H7 (cell line): Measurements from ENCODE around the gene FOXA3. TPM values are rescaled to one million over a fixed set of nuclear protein-coding genes. Genes with fewer than 3 reads are reported as not detected.
"Not testable (repeated sequence)": the region's sequence is repeated elsewhere in the genome, so short reads cannot be mapped to it uniquely, and the experiment has no call there.

Experiments
- DNase-seq: peaks from one replicate; pipeline ENCODE4 v3.0.0; 2012
- H3K27me3 ChIP-seq: 2 replicates; pipeline ENCODE4 v1.6.0; 2011; ENCODE audit warnings: mild to moderate bottlenecking, low read length; ENCODE audit not compliant: control insufficient read depth, insufficient read depth
- H3K36me3 ChIP-seq: replicated peaks from 2 replicates; pipeline ENCODE4 v1.5.1; 2011; ENCODE audit warnings: low read length; ENCODE audit not compliant: control insufficient read depth, insufficient read depth
- H3K4me3 ChIP-seq: 2 replicates; pipeline ENCODE4 v1.5.1; 2011; ENCODE audit warnings: low read depth, mild to moderate bottlenecking, control low read depth, low read length, moderate library complexity; ENCODE audit not compliant: insufficient read depth
- total RNA-seq: library from RNA; depleted of rRNA; stranded (reverse); fragments of >200 nt; shearing (Covaris generic); gene quantifications from 2 replicates; pipeline ENCODE4 v1.2.3, GENCODE V29; 2014

Gene FOXA3
- total RNA-seq, 1 experiment from 2014 or later = 15.1 TPM

DNA sequence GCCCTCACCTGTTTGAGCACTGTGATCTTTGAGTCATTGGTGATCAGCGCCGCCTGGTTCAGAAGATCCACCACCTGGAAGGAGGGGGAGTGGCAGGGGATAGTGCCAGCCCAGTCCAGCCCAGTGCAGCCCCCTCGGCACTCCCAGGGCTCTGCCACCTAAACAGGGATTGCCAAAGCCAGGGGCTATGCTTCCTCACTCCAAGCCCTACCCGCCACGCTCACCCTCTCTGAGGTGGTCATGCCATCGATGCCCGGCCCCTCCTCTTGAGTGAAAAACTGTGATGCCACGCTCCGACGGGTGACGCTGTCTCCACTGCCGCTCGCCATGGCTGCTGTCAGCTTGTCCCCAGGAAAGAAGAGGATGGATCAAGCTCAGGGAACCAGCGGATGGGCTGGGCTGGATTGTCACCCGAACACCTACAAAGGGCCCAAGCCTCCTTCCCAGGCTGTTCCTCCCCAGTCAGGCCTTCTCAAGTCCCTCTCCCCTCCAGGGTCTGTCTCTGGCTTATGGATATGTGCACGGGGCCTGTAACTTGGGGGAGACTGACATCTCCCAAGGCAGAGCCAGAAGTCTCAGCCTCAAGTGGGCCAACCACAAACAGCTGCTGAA is 9.9 kb upstream of the FOXA3 start:
- Histone ChIP-seq H3K36me3 (peaks cover 35% of the 10 kb centered on the region), H3K4me3 (no peak overlapping the region), H3K27me3 (no peaks in the 10 kb centered on the region)
- DNase-seq = peak; percentile 22

DNA sequence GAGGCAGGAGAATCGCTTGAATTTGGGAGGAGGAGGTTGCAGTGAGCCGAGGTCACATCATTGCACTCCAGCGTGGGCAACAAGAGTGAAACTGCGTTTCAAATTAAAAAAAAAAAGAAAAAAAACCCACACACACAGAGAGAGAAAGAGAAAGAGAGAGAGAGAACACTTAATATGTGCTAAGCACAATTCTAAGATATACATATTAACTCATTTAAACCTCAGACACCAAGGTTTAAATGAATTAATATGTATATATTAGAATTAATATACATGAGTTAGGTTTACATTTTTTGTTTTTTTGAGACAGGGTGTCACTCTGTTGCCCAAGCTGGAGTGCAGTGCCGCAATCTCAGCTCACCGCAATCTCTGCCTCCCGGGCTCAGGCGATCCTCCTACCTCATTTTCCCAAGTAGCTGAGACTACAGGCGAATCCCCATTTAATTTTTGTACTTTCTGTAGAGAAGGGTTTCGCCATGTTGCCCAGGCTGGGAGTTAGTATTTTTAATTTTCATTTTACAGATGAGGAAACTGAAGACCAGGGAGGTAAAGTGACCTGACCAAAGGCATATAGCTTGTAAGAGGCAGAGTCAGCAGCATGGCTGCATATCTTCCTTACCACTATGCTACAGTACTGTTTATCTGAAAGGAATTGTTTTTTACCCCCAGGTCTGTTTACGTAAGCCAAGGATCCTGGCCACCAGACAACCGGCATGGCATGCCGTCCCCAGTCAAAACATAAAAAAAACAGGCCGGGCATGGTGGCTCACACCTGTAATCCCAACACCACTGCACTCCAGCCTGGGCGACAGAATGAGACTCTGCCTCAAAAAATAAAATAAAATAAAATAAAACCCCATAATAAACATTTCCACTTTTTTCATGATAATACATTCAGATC is 3.5 kb upstream of the FOXA3 start:
- no peaks in the 10 kb centered on the region; the same call in 1 of the 2 replicates for H3K27me3 ChIP-seq
- no peak for DNase-seq
- no peak overlapping the region for H3K4me3 ChIP-seq
- H3K36me3 ChIP-seq = peaks cover 1% of the 10 kb centered on the region

DNA sequence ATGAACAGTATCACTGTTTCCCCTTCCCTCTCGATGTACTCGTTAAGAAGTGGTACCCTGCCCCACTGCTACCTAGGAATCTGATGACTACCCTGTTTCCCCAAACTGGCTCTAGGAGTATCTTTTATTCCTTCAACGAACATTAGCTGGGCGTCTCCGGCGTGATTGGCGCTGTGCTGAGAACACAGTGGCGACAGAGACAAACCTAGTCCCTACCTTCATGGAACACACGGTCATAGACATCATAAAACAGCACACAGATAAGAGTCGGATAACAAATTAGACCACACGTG is 1.9 kb upstream of the FOXA3 start:
- Histone ChIP-seq H3K4me3 (peak overlapping the region; percentile 99), H3K27me3 (no peaks in the 10 kb centered on the region; the same call in 1 of the 2 replicates), H3K36me3 (peaks cover 1% of the 10 kb centered on the region)
- no peak for DNase-seq

DNA sequence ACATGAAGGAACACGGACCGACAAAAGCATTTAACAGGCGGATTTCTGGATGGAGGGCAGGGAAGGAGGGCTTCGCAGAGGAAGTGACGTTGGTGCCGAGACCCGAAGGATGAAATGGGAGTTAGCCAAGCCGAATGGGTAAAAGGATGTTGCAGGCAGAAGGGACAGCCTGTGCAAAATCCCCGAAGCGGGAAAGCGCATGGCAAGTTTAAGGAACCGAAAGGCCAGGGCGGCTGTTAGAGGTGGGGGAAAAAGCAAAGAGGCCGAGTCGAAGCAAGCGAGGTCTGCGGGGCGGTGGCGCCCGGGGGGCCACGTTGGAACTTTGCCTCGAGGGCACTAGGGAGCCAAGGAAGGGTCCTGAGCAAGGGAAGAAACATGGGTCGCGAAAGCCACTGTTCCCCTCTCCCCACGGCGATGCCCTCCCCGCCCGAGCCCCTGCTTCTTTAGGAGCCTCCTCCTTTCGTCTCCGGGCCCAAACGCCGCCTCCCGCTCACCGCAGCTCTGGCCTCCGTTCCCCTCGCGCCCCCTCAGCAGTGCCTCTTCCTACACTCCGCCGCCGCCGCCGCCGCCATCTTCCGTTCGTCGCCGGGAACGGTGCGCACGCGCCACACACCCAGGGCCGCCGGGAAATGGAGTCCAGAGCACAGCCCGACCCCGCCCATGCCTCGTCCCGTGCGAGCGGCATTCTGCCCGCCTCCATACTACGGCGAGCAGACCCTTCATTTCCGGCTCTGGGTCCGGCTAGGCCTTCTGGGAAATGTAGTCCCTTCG is 1.4 kb upstream of the FOXA3 start, which contains the start of gene SYMPK:
Gene SYMPK (minus strand): TSS at position 584 of the 771 bp plus-strand sequence. CDS start 8,652 bp downstream, outside the sequence.
- H3K4me3 ChIP-seq = peak within 1 kb of the TSS; percentile 99
- H3K36me3 ChIP-seq = peaks cover 1% of the 10 kb centered on the region
- H3K27me3 ChIP-seq = no peaks in the 10 kb centered on the region; the same call in 1 of the 2 replicates
- DNase-seq = peak; percentile 100

DNA sequence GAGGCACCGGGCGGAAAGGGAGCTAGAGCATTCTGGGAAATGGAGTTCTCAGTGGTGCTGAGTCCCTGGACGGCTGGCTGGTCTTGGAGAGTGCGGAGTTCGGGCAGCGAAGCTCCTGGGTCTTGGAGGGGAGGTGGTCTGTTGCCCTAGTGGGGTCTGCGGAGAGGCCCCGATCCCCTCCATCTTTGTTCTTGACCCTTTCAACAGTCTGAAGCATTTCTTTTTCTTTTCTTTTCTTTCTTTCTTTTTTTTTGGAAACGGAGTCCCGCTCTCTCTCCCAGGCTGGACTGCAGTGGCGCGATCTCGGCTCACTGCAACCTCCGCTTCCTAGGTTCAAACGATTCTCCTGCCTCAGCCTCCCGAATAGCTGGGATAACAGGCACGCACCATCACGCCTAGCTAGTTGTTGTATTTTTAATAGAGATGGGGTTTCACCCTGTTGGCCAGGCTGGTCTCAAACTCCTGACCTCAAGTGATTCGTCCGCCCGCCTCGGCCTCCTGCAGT is 739 bp upstream of the FOXA3 start:
- Histone ChIP-seq H3K36me3 (peaks cover 1% of the 10 kb centered on the region), H3K27me3 (no peaks in the 10 kb centered on the region; the same call in 1 of the 2 replicates), H3K4me3 (peak overlapping the region; percentile 78)
- DNase-seq = no peak

DNA sequence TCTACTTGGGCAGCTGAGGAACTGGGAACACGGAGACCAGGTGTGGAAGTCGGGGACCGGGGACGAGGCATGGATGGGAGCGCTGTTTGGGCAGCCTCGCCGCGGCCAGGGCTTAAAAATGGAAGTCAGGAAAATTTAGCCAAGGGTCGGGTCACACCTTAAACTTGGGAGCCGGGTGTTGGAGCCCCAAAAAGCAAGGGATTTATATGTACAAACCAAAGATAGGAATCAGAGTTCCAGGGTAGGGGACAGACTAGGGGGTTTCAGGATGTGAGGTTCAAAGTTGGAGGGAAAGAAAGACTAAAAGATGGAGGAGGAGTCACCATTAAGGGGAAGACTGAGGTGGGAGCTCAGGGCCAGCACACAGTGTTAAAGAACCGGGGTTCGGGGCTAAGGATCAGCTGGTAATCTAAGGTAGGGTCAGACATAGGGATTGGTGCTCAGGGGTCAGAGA is 530 bp downstream of the FOXA3 start:
- Histone ChIP-seq H3K27me3 (no peaks in the 10 kb centered on the region; the same call in 1 of the 2 replicates), H3K4me3 (peak overlapping the region; percentile 78), H3K36me3 (no peaks in the 10 kb centered on the region; the same call in 1 of the 2 replicates)
- DNase-seq = no peak

DNA sequence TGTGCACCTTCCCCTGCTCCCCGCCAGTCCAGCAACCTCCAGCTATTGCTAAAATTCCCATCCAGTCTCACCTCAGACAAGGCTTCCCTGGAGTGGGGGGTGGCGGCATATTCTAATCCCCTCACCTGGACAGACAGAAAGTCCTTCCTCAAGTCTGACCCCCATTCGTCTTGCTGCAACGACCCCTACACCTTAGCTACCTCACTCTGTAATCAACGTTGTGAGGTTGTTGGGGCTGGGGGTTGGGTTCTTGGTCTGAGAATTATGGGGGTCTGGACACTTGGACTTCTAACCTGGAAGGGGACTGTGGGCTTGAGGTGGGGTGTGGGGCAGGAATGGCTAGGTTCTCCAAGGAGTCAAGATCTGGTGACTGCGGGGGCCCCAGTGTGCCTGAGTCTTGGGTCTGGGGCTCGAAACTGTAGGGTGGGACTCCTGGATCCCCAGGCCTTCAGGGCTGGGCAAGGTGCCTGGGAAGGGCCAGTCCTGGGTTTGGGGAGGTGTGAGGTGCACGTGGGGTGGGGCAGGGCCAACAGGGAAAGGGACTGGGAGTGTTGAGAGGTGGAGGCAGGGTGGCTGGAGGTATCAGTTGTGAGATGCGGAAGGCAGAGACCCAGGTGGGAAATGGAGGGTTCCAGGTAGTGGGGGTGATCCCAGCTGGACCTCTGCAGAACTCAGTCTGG is 1.3 kb downstream of the FOXA3 start:
- Histone ChIP-seq H3K4me3 (peak overlapping the region; percentile 78), H3K27me3 (no peaks in the 10 kb centered on the region; the same call in 1 of the 2 replicates), H3K36me3 (no peaks in the 10 kb centered on the region; the same call in 1 of the 2 replicates)
- DNase-seq = peak; percentile 46

DNA sequence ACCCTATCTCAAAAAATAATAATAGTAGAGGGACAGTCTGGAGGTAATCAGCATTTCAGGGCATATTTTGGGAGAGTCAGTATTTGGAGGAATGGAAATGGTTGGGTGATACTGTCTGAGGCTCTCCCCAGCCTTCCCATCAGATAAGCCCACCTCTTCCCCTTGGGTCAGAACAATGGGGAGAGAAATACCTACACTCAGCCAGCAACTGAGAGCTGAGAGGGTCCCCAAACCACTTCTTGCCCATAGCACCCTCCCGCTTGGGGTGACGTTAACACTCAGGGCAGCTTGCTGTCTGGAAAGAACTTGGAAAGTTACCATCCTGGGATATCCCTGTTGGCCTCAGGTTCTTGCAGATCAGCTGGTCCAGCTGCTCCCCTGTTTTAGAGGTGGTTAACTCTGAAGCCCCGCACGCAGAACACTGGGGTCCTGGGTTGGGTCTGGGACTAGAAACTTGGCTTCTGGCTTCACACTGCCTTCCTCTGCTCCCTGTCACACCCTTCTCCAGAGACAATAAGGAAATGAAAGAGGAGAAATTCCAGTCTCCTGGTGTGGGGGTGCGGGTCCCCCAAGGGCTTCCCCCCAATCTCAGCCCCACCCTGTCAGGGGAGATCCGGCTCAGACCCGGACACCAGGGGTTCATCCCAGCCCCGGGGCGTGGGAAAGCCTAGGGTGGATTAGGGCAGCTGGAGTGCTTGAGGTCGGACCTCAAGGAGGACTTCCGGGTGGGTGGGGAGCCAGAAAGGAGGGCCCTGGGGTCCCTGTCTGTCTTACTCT is 2.5 kb downstream of the FOXA3 start:
- Histone ChIP-seq H3K36me3 (no peaks in the 10 kb centered on the region; the same call in 1 of the 2 replicates), H3K27me3 (no peaks in the 10 kb centered on the region; the same call in 1 of the 2 replicates), H3K4me3 (no peak overlapping the region)
- peak; percentile 43 for DNase-seq

DNA sequence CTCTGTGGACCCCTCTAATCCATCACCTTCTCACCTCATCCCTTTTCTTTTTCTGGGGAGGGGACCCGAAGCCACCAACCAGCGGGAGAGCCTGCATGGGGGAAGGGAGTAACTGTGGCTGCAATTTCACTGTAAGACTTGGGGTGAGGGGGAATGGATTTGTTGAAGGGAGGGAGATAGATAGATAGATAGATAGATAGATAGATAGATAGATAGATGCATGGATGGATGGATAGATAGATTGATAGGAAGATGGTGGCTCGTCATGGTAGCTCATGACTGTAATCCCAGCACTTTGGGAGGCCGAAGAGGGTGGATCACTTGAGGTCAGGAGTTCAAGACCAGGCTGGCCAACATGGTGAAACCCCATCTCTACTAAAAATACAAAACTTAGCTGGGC is 3.1 kb downstream of the FOXA3 start:
- DNase-seq, H3K27me3 ChIP-seq, H3K36me3 ChIP-seq, H3K4me3 ChIP-seq: not testable (repeated sequence)

DNA sequence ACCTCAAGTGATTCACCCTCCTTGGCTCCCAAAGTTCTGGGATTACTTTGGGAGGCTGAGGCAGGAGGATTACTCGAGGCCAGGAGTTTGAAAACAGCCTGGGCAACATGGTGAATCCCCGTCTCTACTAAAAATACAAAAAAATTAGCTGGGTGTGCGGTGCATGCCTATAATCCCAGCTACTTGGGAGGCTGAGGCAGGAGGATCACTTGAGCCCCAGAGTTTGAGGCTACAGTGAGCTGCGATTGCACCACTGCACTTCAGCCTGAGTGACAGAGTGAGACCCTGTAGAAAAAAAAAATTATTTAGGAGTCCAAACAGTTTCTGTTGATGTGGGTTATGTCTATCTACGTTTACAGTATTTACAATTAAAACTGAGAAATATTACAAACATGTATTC is 6.7 kb downstream of the FOXA3 start:
- no peak for DNase-seq
- H3K36me3 ChIP-seq = peaks cover 2% of the 10 kb centered on the region
- no peaks in the 10 kb centered on the region for H3K27me3 ChIP-seq
- H3K4me3 ChIP-seq = no peak overlapping the region

DNA sequence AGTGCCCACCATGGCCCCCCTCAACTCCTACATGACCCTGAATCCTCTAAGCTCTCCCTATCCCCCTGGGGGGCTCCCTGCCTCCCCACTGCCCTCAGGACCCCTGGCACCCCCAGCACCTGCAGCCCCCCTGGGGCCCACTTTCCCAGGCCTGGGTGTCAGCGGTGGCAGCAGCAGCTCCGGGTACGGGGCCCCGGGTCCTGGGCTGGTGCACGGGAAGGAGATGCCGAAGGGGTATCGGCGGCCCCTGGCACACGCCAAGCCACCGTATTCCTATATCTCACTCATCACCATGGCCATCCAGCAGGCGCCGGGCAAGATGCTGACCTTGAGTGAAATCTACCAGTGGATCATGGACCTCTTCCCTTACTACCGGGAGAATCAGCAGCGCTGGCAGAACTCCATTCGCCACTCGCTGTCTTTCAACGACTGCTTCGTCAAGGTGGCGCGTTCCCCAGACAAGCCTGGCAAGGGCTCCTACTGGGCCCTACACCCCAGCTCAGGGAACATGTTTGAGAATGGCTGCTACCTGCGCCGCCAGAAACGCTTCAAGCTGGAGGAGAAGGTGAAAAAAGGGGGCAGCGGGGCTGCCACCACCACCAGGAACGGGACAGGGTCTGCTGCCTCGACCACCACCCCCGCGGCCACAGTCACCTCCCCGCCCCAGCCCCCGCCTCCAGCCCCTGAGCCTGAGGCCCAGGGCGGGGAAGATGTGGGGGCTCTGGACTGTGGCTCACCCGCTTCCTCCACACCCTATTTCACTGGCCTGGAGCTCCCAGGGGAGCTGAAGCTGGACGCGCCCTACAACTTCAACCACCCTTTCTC is 8.2 kb downstream of the FOXA3 start:
- Histone ChIP-seq H3K27me3 (no peaks in the 10 kb centered on the region), H3K4me3 (no peak overlapping the region), H3K36me3 (peaks cover 2% of the 10 kb centered on the region)
- DNase-seq = peak; percentile 39

DNA sequence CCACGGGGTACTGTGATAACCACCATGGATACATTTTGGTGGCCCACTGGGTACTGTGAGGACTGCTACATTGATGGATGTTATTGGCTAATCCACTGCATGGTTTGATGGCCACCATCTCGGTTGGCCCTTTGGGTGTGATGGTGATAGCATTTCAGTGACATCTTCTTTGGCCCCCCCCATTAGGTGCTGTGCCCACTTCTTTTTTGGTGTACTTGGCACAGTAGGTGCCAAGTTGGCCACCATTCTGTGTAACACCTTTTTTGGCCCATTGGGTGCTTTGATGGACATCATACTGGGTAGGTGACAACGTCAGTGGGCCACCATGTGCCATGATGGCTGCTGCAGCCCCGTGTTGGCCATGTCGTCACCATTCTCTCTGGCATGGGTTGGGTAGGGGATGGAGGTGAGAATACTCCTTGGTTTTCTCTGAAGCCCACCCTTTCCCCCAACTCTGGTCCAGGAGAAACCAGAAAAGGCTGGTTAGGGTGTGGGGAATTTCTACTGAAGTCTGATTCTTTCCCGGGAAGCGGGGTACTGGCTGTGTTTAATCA is 9.2 kb downstream of the FOXA3 start:
- no peak for DNase-seq
- H3K4me3 ChIP-seq = no peak overlapping the region
- H3K27me3 ChIP-seq = no peaks in the 10 kb centered on the region
- H3K36me3 ChIP-seq = peaks cover 2% of the 10 kb centered on the region
